CD14-positive monocyte (primary cell): ENCODE results near the gene XRCC5. TPM values are rescaled to one million over a fixed set of nuclear protein-coding genes. Genes with fewer than 3 reads are reported as not detected.

ENCODE experiments used
- DNase-seq, 3 donors: peaks; one replicate each; pipeline ENCODE4 v3.0.0-alpha.2; 2011 to 2022
- H2AFZ ChIP-seq: 2 replicates; pipeline ENCODE4 v1.6.0; 2012; ENCODE audit warnings: mild to moderate bottlenecking, low read depth, low read length, inconsistent platforms; ENCODE audit not compliant: insufficient read depth, poor library complexity, severe bottlenecking
- H3K27ac ChIP-seq, 2 donors: 1 replicate in 1 of 2; 2 replicates in 1 of 2; pipeline ENCODE4 v1.5.1; 2012 to 2013; ENCODE audit warnings: low read length in 2 of 2, control low read depth in 1 of 2, inconsistent platforms in 1 of 2, low read depth in 1 of 2, mild to moderate bottlenecking in 1 of 2
- H3K27me3 ChIP-seq, 2 donors: one replicate each; pipeline versions ENCODE4 v1.6.0 to v1.6.1; 2011 to 2013; ENCODE audit warnings: low read length in 2 of 2; ENCODE audit not compliant: control insufficient read depth in 2 of 2, insufficient read depth in 2 of 2
- H3K36me3 ChIP-seq, 2 donors: replicated peaks in 1 of 2; 1 replicate in 1 of 2; 2 replicates in 1 of 2; pipeline versions ENCODE4 v1.5.1 to v1.6.1; 2012 to 2013; ENCODE audit warnings: low read length in 2 of 2, control low read depth in 1 of 2, inconsistent platforms in 1 of 2, mild to moderate bottlenecking in 1 of 2; ENCODE audit not compliant: insufficient read depth in 2 of 2, control insufficient read depth in 1 of 2
- H3K4me1 ChIP-seq, 2 donors: 1 replicate in 1 of 2; 2 replicates in 1 of 2; pipeline versions ENCODE4 v1.5.1 to v1.6.1; 2012 to 2013; ENCODE audit warnings: low read length in 2 of 2, control low read depth in 1 of 2, inconsistent platforms in 1 of 2, mild to moderate bottlenecking in 1 of 2, moderate library complexity in 1 of 2; ENCODE audit not compliant: insufficient read depth in 2 of 2, control insufficient read depth in 1 of 2
- H3K4me2 ChIP-seq: replicated peaks from 2 replicates; pipeline ENCODE3; 2012; ENCODE audit warnings: low read length, moderate library complexity, mild to moderate bottlenecking; ENCODE audit not compliant: poor library complexity, severe bottlenecking; ENCODE audit errors: extremely low read depth
- H3K4me3 ChIP-seq, 3 experiments: fragments of 200-600 bp in 1 of 3; sonication (generic) in 1 of 3; replicated peaks in 1 of 3; 1 replicate in 2 of 3; 2 replicates in 1 of 3; pipeline ENCODE4 v1.5.1; 2011 to 2013; ENCODE audit warnings: low read length in 3 of 3, mild to moderate bottlenecking in 3 of 3, control low read depth in 2 of 3, low read depth in 2 of 3, inconsistent platforms in 1 of 3, moderate library complexity in 1 of 3
- H3K79me2 ChIP-seq: 2 replicates; pipeline ENCODE4 v1.6.0; 2012; ENCODE audit warnings: mild to moderate bottlenecking, control low read depth, inconsistent platforms, low read length, moderate library complexity; ENCODE audit not compliant: insufficient read depth
- H3K9ac ChIP-seq: 2 replicates; pipeline ENCODE4 v1.6.0; 2017; ENCODE audit warnings: low read length, mild to moderate bottlenecking; ENCODE audit not compliant: insufficient read depth, poor library complexity, severe bottlenecking
- H3K9me3 ChIP-seq, 2 donors: replicated peaks in 1 of 2; 1 replicate in 1 of 2; 2 replicates in 1 of 2; pipeline versions ENCODE4 v1.5.1 to v1.6.1; 2012 to 2013; ENCODE audit warnings: low read length in 2 of 2, control low read depth in 1 of 2; ENCODE audit not compliant: control insufficient read depth in 1 of 2, insufficient read depth in 1 of 2
- H4K20me1 ChIP-seq: 2 replicates; pipeline ENCODE4 v1.6.0; 2012; ENCODE audit warnings: mild to moderate bottlenecking, low read length, control low read depth, moderate library complexity; ENCODE audit not compliant: insufficient read depth
- H3K27ac Mint-ChIP-seq, 7 donors: one replicate each; pipeline ENCODE4 v1.8.0; 2020; ENCODE audit warnings: mild to moderate bottlenecking in 7 of 7, mixed read lengths in 7 of 7, moderate library complexity in 6 of 7, inconsistent platforms in 2 of 7
- H3K27me3 Mint-ChIP-seq, 3 donors: one replicate each; pipeline ENCODE4 v1.8.0; 2021 to 2022; ENCODE audit warnings: low read depth in 3 of 3, mild to moderate bottlenecking in 3 of 3, mixed read lengths in 3 of 3, moderate library complexity in 3 of 3, inconsistent platforms in 1 of 3
- H3K36me3 Mint-ChIP-seq, 2 donors: one replicate each; pipeline ENCODE4 v1.8.0; 2020; ENCODE audit warnings: mixed read lengths in 2 of 2, inconsistent platforms in 1 of 2, mild to moderate bottlenecking in 1 of 2
- H3K4me1 Mint-ChIP-seq: one replicate; pipeline ENCODE4 v1.8.0; 2020; ENCODE audit warnings: mild to moderate bottlenecking, mixed read lengths
- H3K4me3 Mint-ChIP-seq, 2 donors: one replicate each; pipeline ENCODE4 v1.8.0; 2020; ENCODE audit warnings: mild to moderate bottlenecking in 2 of 2, mixed read lengths in 2 of 2, moderate library complexity in 1 of 2
- H3K9me3 Mint-ChIP-seq, 7 donors: one replicate each; pipeline ENCODE4 v1.8.0; 2020 to 2022; ENCODE audit warnings: mixed read lengths in 7 of 7, mild to moderate bottlenecking in 6 of 7, moderate library complexity in 6 of 7, inconsistent platforms in 2 of 7
- CTCF ChIP-seq: fragments of 200-600 bp; IDR thresholded peaks from one replicate; pipeline ENCODE4 v1.8.0; 2022; ENCODE audit warnings: antibody characterized with exemption, mild to moderate bottlenecking
- WGBS: methylation state at CpG from one replicate; pipeline ENCODE4 v1.1.5; 2013; ENCODE audit warnings: missing lambda C conversion rate; ENCODE audit not compliant: insufficient coverage; 5-methylcytosine and 5-hydroxymethylcytosine counted together
- intact Hi-C, 2 donors: fragments of 100-400 bp; cut with micrococcal nuclease; formaldehyde crosslinking; loops; one replicate each; pipeline versions ENCODE4 v1.15.0 to v1.15.1; 2023
- polyA plus RNA-seq, 3 donors: library from polyadenylated mRNA; depleted of rRNA in 1 of 3; unstranded in 2 of 3; stranded (reverse) in 1 of 3; fragments of 300-500 nt in 2 of 3; fragments of >200 nt in 1 of 3; fragmentation: Illumina TruSeq in 2 of 3; gene quantifications; 1 replicate in 2 of 3; 2 replicates in 1 of 3; pipeline ENCODE4 v1.2.3, GENCODE V29; 2012 to 2021

The XRCC5 gene
- polyA plus RNA-seq, 3 donors: 55.3 to 281 (median 258) TPM

GRCh38 chr2:216243026-216243425 lies 133.9 kb downstream of the XRCC5 start:
- Histone ChIP-seq H3K9ac (no peak overlapping the region), H3K36me3 (no peaks in the 10 kb centered on the region), H3K4me1 (no peaks in the 10 kb centered on the region), H3K4me3 (no peak overlapping the region), H3K27ac (no peak overlapping the region), H4K20me1 (no peaks in the 10 kb centered on the region), H3K27me3 (no peaks in the 10 kb centered on the region), H2AFZ (no peak overlapping the region), H3K9me3 (no peaks in the 10 kb centered on the region), H3K79me2 (no peaks in the 10 kb centered on the region), H3K4me2 (no peak overlapping the region)
- WGBS: 95% methylated on average over 2 of the region's 3 CpGs
- intact Hi-C loops: no loop called here
- Mint-ChIP-seq H3K27ac (no peak overlapping the region), H3K4me1 (no peaks in the 10 kb centered on the region), H3K9me3 (peaks cover 0 to 7% (median 2%) of the 10 kb centered on the region in 7 donors), H3K27me3 (peaks cover 0 to 3% (median 0%) of the 10 kb centered on the region in 3 donors), H3K36me3 (no peaks in the 10 kb centered on the region), H3K4me3 (no peak overlapping the region)
- TF ChIP-seq CTCF: no peak
- no peak for DNase-seq

- Histone ChIP-seq H4K20me1 (no peaks in the 10 kb centered on the region), H3K36me3 (no peaks in the 10 kb centered on the region), H3K4me2 (no peak overlapping the region), H3K27ac (no peak overlapping the region), H3K79me2 (no peaks in the 10 kb centered on the region), H3K27me3 (no peaks in the 10 kb centered on the region), H3K9ac (no peak overlapping the region), H3K4me3 (no peak overlapping the region), H3K4me1 (no peaks in the 10 kb centered on the region), H3K9me3 (no peaks in the 10 kb centered on the region), H2AFZ (no peak overlapping the region)
- H3K36me3 Mint-ChIP-seq: no peaks in the 10 kb centered on the region
- WGBS: 80% methylated on average over 5 of the region's 6 CpGs
- no peaks in the 10 kb centered on the region for H3K4me1 Mint-ChIP-seq
- no peak overlapping the region for H3K27ac Mint-ChIP-seq
- peaks cover 0 to 13% (median 5%) of the 10 kb centered on the region in 7 donors for H3K9me3 Mint-ChIP-seq
- intact Hi-C loops: no loop called here
- no peak for DNase-seq
- no peak overlapping the region for H3K4me3 Mint-ChIP-seq
- no peak for TF ChIP-seq CTCF
- peaks cover 0 to 3% (median 0%) of the 10 kb centered on the region in 3 donors for H3K27me3 Mint-ChIP-seq
Observed at GRCh38 chr2:216245391-216245975, 136.3 kb downstream of the XRCC5 start.
